Loucy (cell line): Measurements from ENCODE around the gene RPTOR.

Source experiments
- H2AFZ ChIP-seq: fragments of 200-600 bp; sonication (generic); 2 replicates; pipeline ENCODE4 v1.6.0; 2016; ENCODE audit warnings: antibody characterized with exemption, mild to moderate bottlenecking, low read length, moderate library complexity
- H3F3A ChIP-seq: fragments of 200-600 bp; 2 replicates; pipeline ENCODE4 v1.6.0; 2016; ENCODE audit warnings: antibody characterized with exemption, low read depth, mild to moderate bottlenecking
- H3K27me3 ChIP-seq: fragments of 200-600 bp; sonication (generic); 2 replicates; pipeline ENCODE4 v1.6.1; 2014; ENCODE audit warnings: low read length, mild to moderate bottlenecking; ENCODE audit not compliant: insufficient read depth, poor library complexity, severe bottlenecking
- H3K36me3 ChIP-seq: fragments of 200-600 bp; sonication (generic); 2 replicates; pipeline ENCODE4 v1.6.1; 2016; ENCODE audit warnings: low read length; ENCODE audit not compliant: insufficient read depth
- H3K4me1 ChIP-seq: fragments of 200-600 bp; sonication (generic); 2 replicates; pipeline ENCODE4 v1.5.1; 2014; ENCODE audit warnings: low read length, mild to moderate bottlenecking; ENCODE audit not compliant: insufficient read depth, poor library complexity, severe bottlenecking
- H3K4me2 ChIP-seq: fragments of 200-600 bp; sonication (generic); 2 replicates; pipeline ENCODE4 v1.6.0; 2014; ENCODE audit warnings: antibody characterized with exemption, low read length, low read depth, mild to moderate bottlenecking; ENCODE audit not compliant: poor library complexity, severe bottlenecking
- H3K4me3 ChIP-seq: fragments of 200-600 bp; sonication (generic); 2 replicates; pipeline ENCODE4 v1.5.1; 2014; ENCODE audit warnings: low read length, mild to moderate bottlenecking, mixed read lengths; ENCODE audit not compliant: poor library complexity, severe bottlenecking
- H3K79me2 ChIP-seq: fragments of 200-600 bp; sonication (generic); 2 replicates; pipeline ENCODE4 v1.6.1; 2014; ENCODE audit warnings: low read length; ENCODE audit not compliant: insufficient read depth
- H3K9ac ChIP-seq: fragments of 200-600 bp; sonication (generic); 2 replicates; pipeline ENCODE4 v1.6.0; 2014; ENCODE audit warnings: mild to moderate bottlenecking, low read depth, low read length, moderate library complexity; ENCODE audit not compliant: poor library complexity, severe bottlenecking
- H3K9me2 ChIP-seq: fragments of 200-600 bp; sonication (generic); replicated peaks from 2 replicates; pipeline ENCODE4 v1.6.1; 2016; ENCODE audit warnings: low read depth, low read length, mixed read lengths
- H3K9me3 ChIP-seq: fragments of 200-600 bp; sonication (generic); 2 replicates; pipeline ENCODE4 v1.6.1; 2014; ENCODE audit warnings: mild to moderate bottlenecking, antibody characterized with exemption, low read length, low read depth; ENCODE audit not compliant: insufficient read depth
- H4K20me1 ChIP-seq: fragments of 200-600 bp; sonication (generic); 2 replicates; pipeline ENCODE4 v1.6.0; 2014; ENCODE audit warnings: antibody characterized with exemption, low read length, mild to moderate bottlenecking; ENCODE audit not compliant: insufficient read depth, poor library complexity, severe bottlenecking
- CTCF ChIP-seq: fragments of 200-600 bp; sonication (generic); conservative IDR thresholded peaks from 2 replicates; pipeline ENCODE4 v1.5.1; 2014; ENCODE audit warnings: mild to moderate bottlenecking, antibody characterized with exemption, low read length
- EZH2phosphoT487 ChIP-seq: fragments of 200-600 bp; IDR thresholded peaks from 2 replicates; pipeline ENCODE4 v1.6.1; 2018; ENCODE audit warnings: antibody characterized with exemption, mild to moderate bottlenecking, moderate library complexity, borderline replicate concordance

Gene RPTOR

GRCh38 chr17:80851277-80851925 is 306.8 kb downstream of the RPTOR start:
- no peaks in the 10 kb centered on the region for H4K20me1 ChIP-seq
- H3K36me3 ChIP-seq, result peaks cover 33% of the 10 kb centered on the region; the same call in 1 of the 2 replicates
- H3K27me3 ChIP-seq, result no peaks in the 10 kb centered on the region
- peaks cover 6% of the 10 kb centered on the region for H3K4me1 ChIP-seq
- no peak for TF ChIP-seq EZH2phosphoT487
- TF ChIP-seq CTCF, result no peak
- H3F3A ChIP-seq, result no peaks in the 10 kb centered on the region
- H3K79me2 ChIP-seq, result no peaks in the 10 kb centered on the region
- H3K9me2 ChIP-seq, result no peaks in the 10 kb centered on the region
- no peaks in the 10 kb centered on the region for H3K9me3 ChIP-seq
- H3K4me3 ChIP-seq, result no peak overlapping the region
- no peak overlapping the region for H3K4me2 ChIP-seq
- no peak overlapping the region for H2AFZ ChIP-seq
- no peak overlapping the region for H3K9ac ChIP-seq

GRCh38 chr17:80852476-80853015 is 307.9 kb downstream of the RPTOR start:
- no peak for TF ChIP-seq EZH2phosphoT487
- no peak for TF ChIP-seq CTCF
- Histone ChIP-seq H3K36me3 (peaks cover 25% of the 10 kb centered on the region; the same call in 1 of the 2 replicates), H3K4me2 (no peak overlapping the region), H3F3A (no peaks in the 10 kb centered on the region), H3K9ac (no peak overlapping the region), H3K4me3 (no peak overlapping the region), H4K20me1 (no peaks in the 10 kb centered on the region), H3K9me2 (no peaks in the 10 kb centered on the region), H2AFZ (no peak overlapping the region), H3K9me3 (no peaks in the 10 kb centered on the region), H3K27me3 (no peaks in the 10 kb centered on the region), H3K79me2 (no peaks in the 10 kb centered on the region), H3K4me1 (peaks cover 12% of the 10 kb centered on the region)

DNA sequence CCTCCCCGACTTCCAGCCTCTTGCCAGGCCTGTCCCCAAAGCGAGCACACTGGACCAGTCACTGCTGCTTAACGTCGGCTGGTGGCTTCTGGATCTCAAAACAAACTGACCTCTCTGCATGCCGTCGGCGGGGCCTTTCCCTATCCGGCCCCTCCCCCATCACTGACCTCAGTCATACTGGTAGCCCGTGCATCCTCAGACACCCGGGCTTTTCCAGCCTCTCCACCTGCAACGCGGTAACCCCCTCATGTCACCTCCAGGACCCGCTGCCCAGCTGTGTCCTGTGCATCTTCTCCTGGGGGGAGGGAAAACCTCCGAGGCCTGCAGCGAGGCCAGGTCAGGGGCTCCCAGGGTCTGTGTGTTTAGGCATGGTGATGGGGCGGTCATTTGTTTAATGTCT is 308.4 kb downstream of the RPTOR start:
- Histone ChIP-seq H3K9ac (no peak overlapping the region), H3K9me3 (no peaks in the 10 kb centered on the region), H3K36me3 (peaks cover 20% of the 10 kb centered on the region; the same call in 1 of the 2 replicates), H3K9me2 (no peaks in the 10 kb centered on the region), H3K4me3 (no peak overlapping the region), H3K4me1 (peaks cover 12% of the 10 kb centered on the region), H3F3A (no peaks in the 10 kb centered on the region), H4K20me1 (no peaks in the 10 kb centered on the region), H3K4me2 (no peak overlapping the region), H3K27me3 (no peaks in the 10 kb centered on the region), H3K79me2 (no peaks in the 10 kb centered on the region), H2AFZ (no peak overlapping the region)
- TF ChIP-seq EZH2phosphoT487 (no peak), CTCF (no peak)
